ENCODE measurements around the gene WDR86. TPM values are rescaled to one million over a fixed set of nuclear protein-coding genes. Genes with fewer than 3 reads are reported as not detected.

WDR86 gene
- total and polyA plus RNA-seq, 8 donors, result 0.85 to 24.1 (median 19.5) TPM

- no peak for TF ChIP-seq CTCF (IDR thresholded peaks at IDR 0.05)
- H3K27me3 ChIP-seq, result peaks cover 0 to 11% of the 10 kb centered on the region in 2 donors
- DNase-seq (no peak), ATAC-seq (no peak)
- intact Hi-C loops (cut with DNase I), result no loop called here
- H3K36me3 ChIP-seq, result no peaks in the 10 kb centered on the region
- no peak overlapping the region for H3K4me3 ChIP-seq
- peaks cover 0 to 9% of the 10 kb centered on the region in 2 donors for H3K9me3 ChIP-seq
- H3K4me1 ChIP-seq, result peaks cover 24 to 31% of the 10 kb centered on the region in 2 donors
- no peak overlapping the region for H3K27ac ChIP-seq
Measured at GRCh38 chr7:151424799-151425198, 15.0 kb upstream of the WDR86 start.

GRCh38 chr7:151423936-151424335 lies 14.1 kb upstream of the WDR86 start:
- peak in 1 of 4 donors; percentile 7 for DNase-seq
- Histone ChIP-seq H3K36me3 (no peaks in the 10 kb centered on the region), H3K4me3 (no peak overlapping the region), H3K27ac (no peak overlapping the region), H3K4me1 (peaks cover 15 to 23% of the 10 kb centered on the region in 2 donors), H3K9me3 (peaks cover 0 to 17% of the 10 kb centered on the region in 2 donors), H3K27me3 (peaks cover 0 to 11% of the 10 kb centered on the region in 2 donors)
- no peak for ATAC-seq
- no peak for TF ChIP-seq CTCF (IDR thresholded peaks at IDR 0.05)
- intact Hi-C loops (cut with DNase I), result no loop called here

- no peak overlapping the region for H3K27ac ChIP-seq
- peaks cover 0 to 11% of the 10 kb centered on the region in 2 donors for H3K27me3 ChIP-seq
- H3K4me3 ChIP-seq, result no peak overlapping the region
- no peak for ATAC-seq
- no peak for DNase-seq
- TF ChIP-seq CTCF (IDR thresholded peaks at IDR 0.05), result no peak
- intact Hi-C loops (cut with DNase I), result no loop called here
- H3K9me3 ChIP-seq, result peaks cover 0 to 20% of the 10 kb centered on the region in 2 donors
- no peaks in the 10 kb centered on the region for H3K36me3 ChIP-seq
- H3K4me1 ChIP-seq, result peaks cover 12 to 17% of the 10 kb centered on the region in 2 donors
Measured at GRCh38 chr7:151423226-151423625, 13.4 kb upstream of the WDR86 start.

- TF ChIP-seq CTCF (IDR thresholded peaks at IDR 0.05), result no peak
- no peak overlapping the region for H3K4me3 ChIP-seq
- H3K27me3 ChIP-seq, result peaks cover 0 to 5% of the 10 kb centered on the region in 2 donors
- no peak for ATAC-seq
- peaks cover 0 to 20% of the 10 kb centered on the region in 2 donors for H3K9me3 ChIP-seq
- DNase-seq, result no peak
- intact Hi-C loops (cut with DNase I), result no loop called here
- H3K4me1 ChIP-seq, result peaks cover 2 to 11% of the 10 kb centered on the region in 2 donors
- no peaks in the 10 kb centered on the region for H3K36me3 ChIP-seq
- no peak overlapping the region for H3K27ac ChIP-seq
Measured at GRCh38 chr7:151422212-151422611, 12.4 kb upstream of the WDR86 start.

GRCh38 chr7:151420144-151420543 lies 10.3 kb upstream of the WDR86 start:
- no peak for TF ChIP-seq CTCF (IDR thresholded peaks at IDR 0.05)
- ATAC-seq, result no peak
- peak in 1 of 4 donors; percentile 7 for DNase-seq
- Histone ChIP-seq H3K4me3 (no peak overlapping the region), H3K27me3 (no peaks in the 10 kb centered on the region), H3K36me3 (no peaks in the 10 kb centered on the region), H3K9me3 (peaks cover 0 to 20% of the 10 kb centered on the region in 2 donors), H3K4me1 (peaks cover 0 to 13% of the 10 kb centered on the region in 2 donors), H3K27ac (no peak overlapping the region)
- intact Hi-C loops (cut with DNase I), result no loop called here
